Glutamatergic neuron (in vitro differentiated cells): ENCODE data around the gene HDAC4. TPM values are rescaled to one million over a fixed set of nuclear protein-coding genes. Genes with fewer than 3 reads are reported as not detected.

Source experiments
- DNase-seq: peaks from one replicate; pipeline ENCODE4 v3.0.0; 2022
- H3K27ac Mint-ChIP-seq: one replicate; pipeline ENCODE4 v1.8.0; 2020; ENCODE audit warnings: mild to moderate bottlenecking, mixed read lengths, inconsistent platforms; ENCODE audit not compliant: unreplicated experiment
- H3K27me3 Mint-ChIP-seq: one replicate; pipeline ENCODE4 v1.8.0; 2020; ENCODE audit warnings: mild to moderate bottlenecking, moderate library complexity, mixed read lengths, inconsistent platforms; ENCODE audit not compliant: unreplicated experiment
- H3K36me3 Mint-ChIP-seq: one replicate; pipeline ENCODE4 v1.8.0; 2020; ENCODE audit warnings: mild to moderate bottlenecking, mixed read lengths, inconsistent platforms; ENCODE audit not compliant: unreplicated experiment
- H3K4me1 Mint-ChIP-seq: one replicate; pipeline ENCODE4 v1.8.0; 2020; ENCODE audit warnings: mild to moderate bottlenecking, low read depth, mixed read lengths, inconsistent platforms; ENCODE audit not compliant: unreplicated experiment
- H3K4me3 Mint-ChIP-seq: one replicate; pipeline ENCODE4 v1.8.0; 2020; ENCODE audit warnings: mild to moderate bottlenecking, mixed read lengths, inconsistent platforms; ENCODE audit not compliant: unreplicated experiment
- H3K9me3 Mint-ChIP-seq: one replicate; pipeline ENCODE4 v1.8.0; 2020; ENCODE audit warnings: mild to moderate bottlenecking, moderate library complexity, mixed read lengths, inconsistent platforms; ENCODE audit not compliant: unreplicated experiment
- CTCF ChIP-seq: fragments of 200-600 bp; sonication (generic); IDR thresholded peaks from one replicate; pipeline ENCODE4 v1.5.0; 2021; ENCODE audit not compliant: partially characterized antibody, unreplicated experiment
- total RNA-seq: library from RNA; stranded (reverse); fragmentation: NEBNext Ultra II Directional; extraction: Animal tissue kit (Norgen Biotek cat#: 25700); gene quantifications from one replicate; pipeline ENCODE4 v1.2.1, GENCODE V29; 2021; ENCODE audit not compliant: unreplicated experiment

Gene HDAC4
- total RNA-seq, 1 donor from 2014 or later, result 90.6 TPM

- Mint-ChIP-seq H3K4me3 (peak overlapping the region; percentile 1), H3K9me3 (peaks cover 28% of the 10 kb centered on the region), H3K36me3 (no peaks in the 10 kb centered on the region), H3K4me1 (peaks cover 62% of the 10 kb centered on the region), H3K27ac (peak overlapping the region; percentile 69), H3K27me3 (peaks cover 7% of the 10 kb centered on the region)
- TF ChIP-seq CTCF, result no peak
- no peak for DNase-seq
These were observed 96.9 kb downstream of the HDAC4 start for GRCh38 chr2:239303711-239304532.

- Mint-ChIP-seq H3K9me3 (peaks cover 29% of the 10 kb centered on the region), H3K36me3 (no peaks in the 10 kb centered on the region), H3K27ac (peak overlapping the region; percentile 69), H3K4me1 (peaks cover 61% of the 10 kb centered on the region), H3K27me3 (peaks cover 7% of the 10 kb centered on the region), H3K4me3 (peak overlapping the region; percentile 1)
- TF ChIP-seq CTCF, result no peak
- DNase-seq, result no peak
These were observed 97.8 kb downstream of the HDAC4 start for GRCh38 chr2:239302808-239303557.

DNA sequence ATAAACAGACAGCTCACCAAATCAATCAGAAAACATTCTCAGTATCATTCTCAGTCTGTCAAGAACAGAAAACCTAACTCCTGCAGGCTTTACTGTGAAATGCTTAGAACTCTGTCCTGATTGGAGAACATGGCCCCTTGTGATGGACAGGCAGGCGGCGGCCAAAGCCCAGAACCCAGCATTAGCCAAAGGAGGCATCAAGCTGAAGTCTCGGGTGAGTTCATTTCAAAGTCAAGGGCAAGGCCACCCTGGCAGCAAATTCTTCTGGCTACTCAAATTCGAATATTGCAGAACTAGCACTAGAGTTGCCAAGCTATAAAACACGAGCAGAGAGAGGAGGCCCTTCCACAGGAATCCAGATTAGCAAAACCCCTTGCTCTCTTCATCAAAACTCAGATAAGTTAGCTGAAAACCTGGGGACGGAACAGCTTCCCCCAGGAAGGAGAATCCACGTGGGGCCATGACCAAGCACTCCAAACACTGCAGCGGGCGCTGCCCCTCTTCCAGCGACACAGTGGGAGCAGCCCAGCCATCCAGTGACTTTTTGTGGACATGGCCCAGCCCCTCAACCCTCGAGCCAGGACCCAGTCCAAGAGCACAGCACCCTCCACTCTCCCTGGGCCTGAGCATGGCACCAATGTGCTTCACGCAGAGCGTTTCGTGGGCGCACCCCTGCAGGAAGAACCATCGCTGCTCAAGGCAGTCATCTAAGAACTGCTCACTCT lies 98.6 kb downstream of the HDAC4 start:
- no peak for TF ChIP-seq CTCF
- H3K27me3 Mint-ChIP-seq, result peaks cover 7% of the 10 kb centered on the region
- no peak for DNase-seq
- no peaks in the 10 kb centered on the region for H3K36me3 Mint-ChIP-seq
- H3K4me3 Mint-ChIP-seq, result no peak overlapping the region
- H3K4me1 Mint-ChIP-seq, result peaks cover 56% of the 10 kb centered on the region
- peak overlapping the region; percentile 55 for H3K27ac Mint-ChIP-seq
- H3K9me3 Mint-ChIP-seq, result peaks cover 28% of the 10 kb centered on the region

- Mint-ChIP-seq H3K4me1 (peaks cover 61% of the 10 kb centered on the region), H3K9me3 (peaks cover 26% of the 10 kb centered on the region), H3K4me3 (peak overlapping the region; percentile 57), H3K27me3 (peaks cover 7% of the 10 kb centered on the region), H3K27ac (peak overlapping the region; percentile 64), H3K36me3 (no peaks in the 10 kb centered on the region)
- no peak for DNase-seq
- TF ChIP-seq CTCF, result no peak
These were observed 99.7 kb downstream of the HDAC4 start for GRCh38 chr2:239300871-239301735.
